ENCODE measurements around the gene PTPN23.
A peak's percentile ranks its signal among the peaks of the same experiment; 100 is the strongest.

PTPN23 gene

DNA sequence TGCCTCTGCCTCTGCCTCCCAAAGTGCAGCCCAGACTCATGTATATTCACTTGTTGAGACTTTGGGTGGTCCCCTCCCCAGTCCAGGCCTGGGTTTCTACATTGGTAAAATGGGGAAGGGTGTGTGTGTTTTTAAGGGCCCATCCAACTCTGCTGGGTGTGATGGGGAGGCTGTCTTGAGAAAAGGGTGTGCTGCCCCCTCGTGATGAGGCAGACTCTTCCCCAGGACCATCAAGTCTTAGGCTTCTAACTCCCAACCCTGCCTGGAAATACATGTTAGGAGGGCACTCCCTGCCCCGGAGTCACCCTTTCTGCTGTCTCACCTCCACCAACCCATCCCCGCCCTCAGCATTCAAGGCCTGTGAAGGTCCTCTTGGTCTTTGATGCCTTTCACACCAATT lies 4.4 kb upstream of the PTPN23 start:
- DNase-seq, result no peak

DNA sequence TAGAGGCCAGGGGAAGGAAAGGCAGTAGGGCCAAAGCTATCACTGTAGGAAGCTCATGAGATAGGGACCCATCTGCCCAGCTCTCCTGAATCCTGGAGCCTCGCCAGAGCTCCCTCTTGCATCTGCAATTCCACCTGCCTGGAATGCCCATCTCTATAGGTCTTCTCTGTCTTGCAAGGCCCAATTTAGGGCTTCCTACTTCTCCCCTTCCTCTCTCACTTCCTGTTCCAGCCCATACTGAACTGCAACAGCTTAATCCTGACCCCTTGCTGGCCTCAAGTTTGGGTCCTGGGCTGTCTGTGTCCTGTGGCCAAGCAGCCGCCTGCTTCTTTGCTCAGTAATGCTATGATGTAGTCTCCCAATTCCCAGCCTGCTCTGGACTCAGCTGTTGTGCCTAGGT lies 3.6 kb upstream of the PTPN23 start:
- DNase-seq, result no peak

DNA sequence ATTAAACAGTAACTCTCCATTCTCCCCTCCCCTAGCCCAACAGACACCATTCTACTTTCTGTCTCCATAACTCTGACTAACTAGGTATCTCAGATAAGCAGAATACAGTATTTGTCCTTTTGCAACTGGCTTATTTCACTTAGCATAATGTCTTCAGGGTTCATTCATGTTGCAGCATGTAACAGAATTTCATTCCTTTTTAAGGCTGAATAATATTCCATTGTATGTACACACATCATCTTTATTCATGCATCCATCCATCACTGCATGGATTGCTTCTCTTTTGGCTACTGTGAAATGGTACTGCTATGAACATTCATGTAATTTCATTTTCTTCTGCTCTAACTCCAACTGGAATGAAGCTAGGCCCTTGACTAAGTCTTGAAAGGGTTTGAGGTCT lies 2.0 kb upstream of the PTPN23 start:
- no peak for DNase-seq

DNA sequence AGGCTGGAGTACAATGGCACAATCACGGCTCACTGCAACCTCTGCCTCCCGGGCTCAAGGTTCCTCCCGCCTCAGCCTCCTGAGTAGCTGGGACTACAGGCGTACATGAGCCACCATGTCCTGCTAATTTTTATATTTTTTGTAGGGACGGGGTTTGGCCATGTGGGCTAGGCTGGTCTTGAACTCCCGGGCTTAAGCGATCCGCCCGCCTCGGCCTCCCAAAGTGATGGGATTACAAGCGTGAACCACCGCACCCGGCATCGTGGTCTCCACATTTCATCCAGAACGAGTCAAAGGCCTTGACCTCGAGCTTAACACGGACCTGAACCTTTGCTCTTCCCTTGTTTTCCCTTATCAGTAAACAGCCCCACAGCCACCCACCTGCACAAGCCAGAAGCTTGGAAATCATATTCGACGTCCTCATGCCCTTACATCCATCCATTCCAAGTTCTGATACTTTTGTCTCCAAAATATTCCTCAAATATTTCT lies 1.4 kb upstream of the PTPN23 start:
- no peak for DNase-seq

DNA sequence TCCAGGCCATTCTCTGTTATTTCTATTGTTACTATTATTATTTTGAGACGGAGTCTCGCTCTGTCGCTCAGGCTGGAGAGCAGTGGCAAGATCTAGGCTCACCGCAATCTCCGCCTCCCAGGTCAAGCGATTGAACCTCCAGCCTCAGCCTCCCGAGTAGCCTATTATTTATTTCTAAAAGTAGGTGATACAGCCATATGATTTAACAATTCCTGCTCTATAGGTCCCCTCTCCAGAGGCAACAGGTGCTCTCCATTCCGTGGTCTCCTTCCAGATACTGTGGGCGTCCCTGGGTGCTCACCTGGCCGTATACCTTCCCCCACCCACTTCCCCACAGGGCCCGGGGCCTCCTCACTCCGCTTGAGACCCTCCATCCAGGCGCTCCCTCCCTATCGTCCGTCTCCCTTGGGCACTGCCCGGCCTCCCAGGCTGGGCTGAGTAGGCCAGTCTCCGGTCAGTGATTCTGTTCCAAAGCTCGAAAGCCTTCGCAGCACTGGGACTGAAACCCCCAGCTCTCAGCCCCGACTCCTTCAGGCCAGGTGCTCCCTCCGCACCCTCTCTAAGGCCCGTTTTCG lies 708 bp upstream of the PTPN23 start:
- DNase-seq, result no peak

DNA sequence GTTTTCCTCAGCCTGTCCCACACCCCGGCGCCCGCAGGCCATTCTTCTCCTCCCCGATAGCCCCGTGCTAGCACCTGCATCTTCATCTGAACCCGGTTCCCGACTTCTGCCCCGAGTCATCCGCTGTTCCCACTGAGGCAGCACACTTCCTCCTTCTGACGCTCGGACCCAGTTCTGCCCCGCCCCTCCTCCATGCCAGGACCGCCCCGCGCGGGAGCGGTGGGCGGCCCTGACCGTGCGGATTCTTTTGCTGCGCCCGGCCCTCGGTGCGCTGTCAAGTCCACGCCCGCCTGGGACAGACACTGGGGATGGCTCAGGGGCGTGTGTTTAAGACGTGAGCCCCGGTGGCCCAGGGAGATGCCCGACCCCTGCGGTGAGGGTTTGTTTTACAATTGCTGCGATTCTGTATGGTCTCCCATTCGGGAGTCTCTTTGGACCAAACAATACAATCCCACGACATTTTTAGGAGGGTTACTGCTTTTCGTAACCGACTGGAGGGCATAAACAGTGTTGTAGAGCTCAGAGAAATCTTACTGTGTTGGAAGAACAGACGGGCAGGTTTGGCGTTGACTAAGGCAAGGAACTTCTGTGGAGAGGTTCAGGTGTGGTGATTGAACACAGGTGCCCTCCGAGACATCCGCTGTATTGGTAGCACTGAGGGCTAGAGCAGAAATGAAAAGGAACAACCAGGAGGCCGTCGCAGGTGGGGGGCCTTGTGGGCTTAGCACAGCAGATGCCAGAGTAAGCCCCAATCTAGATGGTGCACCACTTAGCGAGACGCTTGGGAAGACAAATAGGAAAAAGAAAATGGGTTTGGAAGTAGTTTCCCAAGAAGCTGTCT lies 716 bp downstream of the PTPN23 start:
- DNase-seq, result peak in 1 of 2 experiments; percentile 43

DNA sequence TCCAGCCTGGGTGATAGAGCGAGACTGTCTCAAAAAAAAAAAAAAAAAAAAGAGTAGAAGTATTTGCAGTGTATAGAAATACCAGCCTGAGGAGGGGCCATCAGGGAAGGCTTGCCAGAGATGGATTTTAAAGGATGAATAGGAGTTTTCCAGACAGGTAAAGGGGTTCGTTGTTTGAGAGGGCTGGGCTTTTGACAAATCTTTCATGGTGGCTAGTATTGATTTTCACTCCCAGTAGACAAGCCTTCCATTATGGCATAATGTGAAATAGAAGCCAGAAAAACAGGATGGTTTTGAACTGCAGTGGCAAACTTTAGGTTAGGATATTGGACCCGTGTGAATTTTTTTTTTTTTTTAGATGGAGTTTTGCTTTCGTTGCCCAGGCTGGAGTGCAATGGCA lies 3.6 kb downstream of the PTPN23 start:
- no peak for DNase-seq

DNA sequence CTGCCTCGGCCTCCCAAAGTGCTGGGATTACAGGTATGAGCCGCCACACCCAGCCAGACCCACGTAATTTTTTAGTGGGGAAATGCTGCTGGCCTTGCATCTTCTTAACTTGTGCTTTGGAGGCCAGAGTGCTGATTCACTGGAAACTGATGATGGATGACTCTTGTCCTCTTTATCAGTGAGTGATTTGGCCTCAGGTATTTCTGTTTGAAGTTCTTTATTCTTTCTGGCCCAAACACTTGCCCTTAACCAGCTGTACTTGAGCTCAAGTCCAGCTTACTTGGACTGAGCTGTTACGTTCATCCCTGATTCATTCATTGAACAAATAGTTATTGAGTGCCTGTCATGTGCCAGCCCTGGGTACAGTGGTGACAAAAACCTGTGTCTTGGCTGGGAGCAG lies 4.2 kb downstream of the PTPN23 start:
- DNase-seq, result no peak

DNA sequence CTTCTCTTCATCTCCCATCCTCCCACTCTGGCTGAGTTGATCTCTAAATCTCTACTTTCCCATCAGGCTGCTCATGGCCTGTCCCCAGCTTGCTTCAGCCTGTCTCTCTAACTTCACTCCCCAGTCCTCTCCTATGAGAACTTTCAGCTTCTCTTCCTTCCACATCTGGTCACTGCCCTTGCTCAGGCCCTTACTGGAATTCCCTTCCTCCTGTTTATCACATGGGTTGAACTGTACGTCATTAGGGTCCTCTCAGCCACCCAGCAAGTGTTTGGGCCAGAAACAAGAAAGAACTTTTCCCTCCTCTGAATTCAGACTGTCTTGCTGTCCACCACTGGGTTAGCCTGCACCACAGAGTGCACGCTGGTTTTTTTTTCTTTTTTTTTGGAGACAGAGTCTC lies 5.0 kb downstream of the PTPN23 start:
- no peak for DNase-seq

DNA sequence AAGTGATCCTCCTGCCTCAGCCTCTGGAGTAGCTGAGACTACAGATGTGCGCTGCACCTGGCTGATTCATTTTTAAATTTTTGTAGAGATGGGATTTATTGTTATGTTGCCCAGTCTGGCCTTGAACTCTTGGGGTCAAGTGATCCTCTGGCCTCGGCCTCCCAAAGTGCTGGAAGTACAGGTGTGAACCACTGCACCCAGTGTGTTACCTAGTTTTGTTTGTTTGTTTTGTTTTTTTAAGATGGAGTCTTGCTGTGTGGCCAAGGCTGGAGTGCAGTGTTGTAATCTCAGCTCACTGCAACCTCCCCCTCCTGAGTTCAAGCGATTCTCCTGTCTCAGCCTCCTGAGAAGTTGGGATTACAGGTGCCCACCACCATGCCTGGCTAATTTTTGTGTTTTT lies 12.1 kb downstream of the PTPN23 start:
- no peak for DNase-seq

DNA sequence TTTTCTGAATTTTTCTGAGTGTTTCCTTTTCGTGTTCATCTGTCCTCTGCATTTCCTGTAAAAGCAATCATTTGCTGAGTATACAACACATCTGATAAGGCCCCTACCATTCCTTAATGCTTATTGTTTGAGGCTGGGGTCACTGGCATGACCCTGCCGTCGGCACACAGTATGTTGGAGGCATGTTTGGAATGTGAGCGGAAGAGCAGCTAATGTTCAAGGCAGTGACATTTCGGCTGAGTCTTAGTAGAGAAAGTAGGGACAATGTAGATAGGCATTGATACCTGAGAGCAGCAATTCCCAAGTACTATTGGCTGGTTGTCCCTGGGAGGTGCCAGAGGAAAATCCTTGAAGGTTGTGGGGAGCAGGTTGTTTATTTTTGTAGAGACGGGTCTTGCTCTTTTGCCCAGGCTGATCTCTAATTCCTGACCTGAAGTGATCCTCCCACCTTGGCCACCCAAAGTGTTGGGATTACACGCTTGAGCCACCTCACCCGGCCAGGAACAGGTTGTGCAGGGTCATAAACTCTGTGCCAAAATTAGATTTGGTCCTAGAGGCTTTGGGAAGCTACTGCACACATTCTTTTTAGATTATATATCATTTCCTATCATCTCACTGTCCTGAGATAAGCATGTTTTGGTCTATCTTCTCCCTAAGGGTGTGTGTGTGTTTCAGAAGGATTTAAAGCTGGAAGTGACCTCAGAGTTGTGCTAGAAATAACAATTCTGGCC lies 13.5 kb downstream of the PTPN23 start:
- DNase-seq, result no peak

DNA sequence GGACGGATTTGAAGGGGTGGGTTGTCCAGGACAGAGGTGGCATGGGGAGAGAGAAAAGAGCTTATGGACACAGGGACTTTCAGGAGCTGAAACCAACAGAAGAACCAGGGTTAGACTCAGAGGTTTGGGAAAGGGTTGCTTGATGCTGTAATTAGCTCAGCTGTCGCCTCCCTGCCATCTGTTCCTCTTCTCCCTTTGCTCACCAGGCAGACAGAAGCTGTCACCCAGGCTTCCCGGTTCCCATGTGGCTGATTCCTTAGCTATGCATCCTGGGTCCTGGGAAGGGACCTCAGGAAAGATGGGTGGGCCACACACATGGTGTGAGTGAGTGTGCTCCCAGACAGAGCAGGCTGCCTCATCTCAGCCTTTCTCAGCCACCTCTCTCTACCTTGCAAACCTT lies 14.1 kb downstream of the PTPN23 start:
- DNase-seq, result no peak

DNA sequence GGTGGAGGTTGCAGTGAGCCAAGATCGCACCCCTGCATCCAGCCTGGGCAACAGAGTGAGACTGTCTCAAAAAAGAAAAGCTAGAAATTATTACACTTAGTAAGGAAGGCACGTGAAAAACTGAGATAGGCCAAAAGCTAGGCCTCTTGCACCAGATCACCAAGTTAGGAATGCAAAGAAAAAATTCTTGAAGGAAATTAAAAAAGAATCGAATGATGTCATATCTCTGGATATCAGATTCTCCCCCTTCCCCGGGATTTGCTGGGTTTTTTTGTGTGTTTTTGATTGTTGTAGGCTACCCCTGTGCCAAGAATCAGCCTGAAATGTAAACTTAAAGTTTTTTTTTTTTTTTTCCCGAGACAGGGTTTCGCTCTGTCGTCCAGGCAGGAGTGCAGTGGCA lies 17.4 kb downstream of the PTPN23 start:
- DNase-seq, result no peak

DNA sequence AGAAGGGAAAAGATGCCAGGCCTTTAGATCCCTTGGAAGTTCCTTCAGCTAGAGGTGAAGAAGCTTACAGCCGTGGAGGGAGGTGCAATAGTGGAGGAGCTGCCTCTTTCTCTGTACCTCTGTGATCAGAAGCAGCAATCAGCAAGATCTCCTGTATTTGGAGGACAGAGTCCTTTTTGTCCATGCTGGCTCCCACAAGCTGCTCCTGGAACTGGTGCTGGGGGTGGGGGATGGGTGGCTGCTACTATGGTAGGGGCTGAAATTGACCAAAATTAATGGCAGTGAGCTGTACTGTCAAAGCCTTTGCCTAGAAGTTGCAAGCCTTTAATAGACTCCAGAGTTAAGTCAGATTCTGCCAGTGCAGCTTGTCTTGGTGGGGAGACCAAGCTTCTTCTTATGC lies 18.2 kb downstream of the PTPN23 start:
- DNase-seq, result no peak

DNA sequence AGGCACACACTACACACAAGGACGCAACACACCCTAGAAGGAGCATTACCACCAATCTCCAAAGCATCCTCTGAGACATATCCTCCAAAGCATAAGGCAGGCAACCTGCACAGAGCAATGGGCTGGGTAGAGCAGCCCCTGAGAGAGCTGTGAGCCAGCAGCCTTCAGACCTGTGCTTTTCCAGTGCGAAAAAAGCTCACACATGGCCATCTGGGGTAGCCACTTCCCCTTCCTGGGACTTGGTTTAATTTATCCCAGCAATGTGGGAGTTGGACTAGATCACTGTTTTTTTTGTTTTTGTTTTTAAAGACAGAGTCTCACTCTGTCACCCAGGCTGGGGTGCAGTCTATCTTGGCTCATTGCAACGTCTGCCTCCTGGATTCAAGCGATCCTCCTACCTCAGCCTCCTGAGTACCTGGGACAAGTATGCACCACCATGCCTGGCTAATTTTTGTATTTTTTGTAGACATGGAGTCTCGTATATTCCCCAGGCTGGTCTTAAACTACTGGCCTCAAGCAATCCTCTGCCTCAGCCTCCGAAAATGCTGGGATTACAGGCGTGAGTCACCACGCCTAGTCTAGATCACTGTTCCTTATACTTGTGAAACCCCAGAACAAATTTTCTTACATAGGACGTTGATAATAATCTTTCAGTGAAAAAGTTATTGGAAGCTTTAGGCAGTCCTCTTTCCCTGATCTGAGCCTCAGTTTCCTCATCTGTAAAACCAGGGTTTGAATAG lies 18.9 kb downstream of the PTPN23 start:
- DNase-seq, result no peak

DNA sequence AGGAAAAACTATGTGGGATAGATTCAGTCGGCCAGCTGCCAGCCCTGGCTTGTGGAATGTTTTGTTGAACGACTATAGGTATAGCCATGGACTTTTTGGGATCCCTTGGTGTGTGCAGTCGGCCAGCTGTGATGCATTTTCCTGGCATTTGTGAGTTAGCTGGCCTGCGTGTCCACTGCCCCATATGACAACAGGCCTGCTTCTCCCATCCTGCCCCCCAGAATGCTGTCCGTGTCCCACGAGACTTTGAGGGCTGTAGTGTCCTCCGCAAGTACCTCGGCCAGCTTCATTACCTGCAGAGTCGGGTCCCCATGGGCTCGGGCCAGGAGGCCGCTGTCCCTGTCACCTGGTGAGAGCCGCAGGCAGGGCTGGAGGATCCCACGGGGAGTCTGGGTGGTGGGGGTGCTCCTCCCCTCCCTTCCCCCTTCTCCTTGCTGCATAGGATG lies 23.6 kb downstream of the PTPN23 start:
- no peak for DNase-seq

DNA sequence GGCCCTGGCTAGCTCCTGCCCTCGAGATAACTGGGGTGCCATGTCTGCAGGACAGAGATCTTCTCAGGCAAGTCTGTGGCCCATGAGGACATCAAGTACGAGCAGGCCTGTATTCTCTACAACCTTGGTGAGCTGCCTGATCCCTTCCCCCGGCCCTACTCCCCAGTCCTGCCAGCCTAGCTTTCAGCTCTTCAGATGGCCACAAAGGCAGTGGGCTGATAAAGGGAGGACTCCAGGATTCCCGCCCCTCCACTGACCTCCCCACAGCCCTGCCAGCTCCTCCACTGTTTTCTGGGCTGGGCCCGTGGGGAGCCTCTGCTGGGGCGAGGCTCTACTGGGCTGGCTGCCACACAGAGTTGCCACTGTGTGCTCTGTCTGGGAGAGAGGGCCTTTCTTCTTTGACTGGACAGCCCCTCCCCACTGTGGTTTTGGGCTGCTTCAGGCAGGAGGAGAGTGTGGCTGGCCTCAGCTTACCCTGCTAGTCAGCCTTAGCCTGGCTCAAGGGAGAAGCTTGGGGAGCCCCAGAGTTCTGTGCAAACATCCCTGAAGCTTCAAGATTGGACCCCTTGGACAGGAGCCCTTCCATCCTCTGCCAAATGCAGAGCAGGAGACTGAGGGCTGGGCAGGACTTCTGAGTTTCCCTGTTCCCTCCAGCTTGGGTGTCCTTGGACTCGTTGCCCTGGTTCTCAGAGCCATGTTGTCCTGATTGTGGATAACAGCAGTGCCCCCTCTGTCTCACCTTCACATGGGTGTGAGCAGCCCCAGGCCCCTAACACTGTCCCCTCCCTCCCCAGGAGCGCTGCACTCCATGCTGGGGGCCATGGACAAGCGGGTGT lies 24.4 kb downstream of the PTPN23 start:
- DNase-seq, result no peak

DNA sequence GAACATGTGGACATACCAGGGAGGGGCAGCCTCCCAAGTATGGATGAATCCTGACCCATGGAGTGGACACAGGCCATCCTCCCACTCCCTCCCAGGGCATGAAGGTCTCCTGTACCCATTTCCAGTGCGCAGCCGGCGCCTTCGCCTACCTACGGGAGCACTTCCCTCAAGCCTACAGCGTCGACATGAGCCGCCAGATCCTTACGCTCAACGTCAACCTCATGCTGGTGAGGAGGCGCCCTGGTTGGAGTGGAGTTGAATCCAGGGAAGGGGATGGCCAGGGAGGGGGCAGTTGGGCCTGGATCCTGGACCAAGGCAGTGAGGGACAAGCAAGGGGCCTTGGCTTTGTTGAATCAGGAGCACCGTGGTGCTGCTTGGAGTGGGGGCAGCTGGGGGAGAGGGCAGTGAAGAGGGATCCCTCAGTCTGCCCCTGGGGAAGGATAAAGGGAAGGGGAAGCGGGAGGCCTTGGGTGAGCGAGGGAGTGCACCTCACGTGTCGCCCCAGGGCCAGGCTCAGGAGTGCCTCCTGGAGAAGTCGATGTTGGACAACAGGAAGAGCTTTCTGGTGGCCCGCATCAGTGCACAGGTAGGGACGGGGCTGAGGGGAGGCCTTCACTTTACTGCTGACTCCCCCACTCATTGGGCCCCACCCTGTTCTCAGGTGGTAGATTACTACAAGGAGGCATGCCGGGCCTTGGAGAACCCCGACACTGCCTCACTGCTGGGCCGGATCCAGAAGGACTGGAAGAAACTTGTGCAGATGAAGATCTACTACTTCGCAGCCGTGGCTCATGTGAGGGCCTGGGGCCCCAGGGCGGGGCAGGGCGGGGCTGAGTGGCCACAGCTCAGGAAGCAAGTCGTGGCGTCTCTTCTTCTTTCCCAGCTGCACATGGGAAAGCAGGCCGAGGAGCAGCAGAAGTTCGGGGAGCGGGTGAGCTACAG lies 25.3 kb downstream of the PTPN23 start:
- no peak for DNase-seq

DNA sequence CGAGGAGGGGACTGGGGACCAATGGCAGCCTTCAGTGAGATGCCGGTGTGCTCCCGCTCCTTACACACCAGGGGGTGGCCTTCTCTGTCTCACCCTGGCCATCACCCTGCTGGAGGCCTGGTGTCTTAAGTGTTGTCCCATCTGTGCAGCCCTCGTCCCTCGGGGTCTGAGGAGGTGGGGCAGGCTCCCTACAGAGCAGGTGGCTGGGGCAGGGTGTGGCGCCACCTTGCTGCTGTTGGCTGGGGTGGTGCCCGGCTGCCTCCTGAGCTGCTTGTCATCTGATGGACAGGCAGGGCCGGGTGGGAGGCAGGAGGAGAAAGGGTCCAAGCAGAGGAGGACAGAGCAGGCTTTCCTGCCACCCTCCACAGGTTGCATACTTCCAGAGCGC lies 25.9 kb downstream of the PTPN23 start:
- no peak for DNase-seq

DNA sequence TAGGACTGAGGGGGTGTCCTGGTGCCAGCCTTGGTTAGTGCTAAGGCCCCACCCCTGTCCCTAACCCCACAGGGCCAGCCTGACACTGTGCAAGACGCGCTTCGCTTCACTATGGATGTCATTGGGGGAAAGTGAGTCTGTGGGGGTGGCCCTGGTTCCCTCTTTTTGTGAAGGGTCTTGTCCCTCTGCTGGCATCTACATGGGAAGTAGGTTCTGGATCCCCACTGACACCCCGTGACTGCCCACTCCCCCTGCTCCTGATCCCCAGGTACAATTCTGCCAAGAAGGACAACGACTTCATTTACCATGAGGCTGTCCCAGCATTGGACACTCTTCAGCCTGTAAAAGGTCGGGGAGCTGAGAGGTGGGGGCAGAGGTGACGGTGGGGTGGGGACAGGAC lies 26.4 kb downstream of the PTPN23 start:
- DNase-seq, result no peak
